GM19438 (cell line): ENCODE measurements around the gene CD300H.

Experiments
- ATAC-seq: cut with Tn5 transposase; IDR thresholded peaks from one replicate; pipeline ENCODE4 v1.9.1; 2021; ENCODE audit warnings: low read depth; ENCODE audit not compliant: unreplicated experiment

The CD300H gene

GRCh38 chr17:74552037-74552436, 15.3 kb downstream of the CD300H start:
- no peak for ATAC-seq

GRCh38 chr17:74550602-74551001, 16.7 kb downstream of the CD300H start:
- ATAC-seq, result no peak

DNA sequence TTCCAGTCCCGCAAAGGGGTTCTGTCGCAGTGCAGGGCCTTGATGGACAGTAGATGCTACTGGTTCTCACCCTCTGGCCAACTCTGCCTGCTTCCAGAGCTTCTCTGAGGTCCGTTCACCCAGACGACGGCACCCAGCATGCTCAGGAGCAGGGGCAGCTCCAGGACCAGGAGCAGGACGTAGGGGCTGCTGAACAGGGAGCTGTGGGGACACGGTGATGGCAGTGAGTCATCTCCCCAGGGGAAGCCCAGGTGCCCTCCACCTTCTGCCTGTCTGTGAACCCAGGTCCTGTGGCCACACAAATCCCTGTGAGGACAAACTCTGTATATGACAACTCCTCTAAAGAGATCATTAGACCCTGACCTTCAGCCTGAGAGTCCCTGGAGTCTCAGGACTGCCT, 18.0 kb downstream of the CD300H start:
- no peak for ATAC-seq

DNA sequence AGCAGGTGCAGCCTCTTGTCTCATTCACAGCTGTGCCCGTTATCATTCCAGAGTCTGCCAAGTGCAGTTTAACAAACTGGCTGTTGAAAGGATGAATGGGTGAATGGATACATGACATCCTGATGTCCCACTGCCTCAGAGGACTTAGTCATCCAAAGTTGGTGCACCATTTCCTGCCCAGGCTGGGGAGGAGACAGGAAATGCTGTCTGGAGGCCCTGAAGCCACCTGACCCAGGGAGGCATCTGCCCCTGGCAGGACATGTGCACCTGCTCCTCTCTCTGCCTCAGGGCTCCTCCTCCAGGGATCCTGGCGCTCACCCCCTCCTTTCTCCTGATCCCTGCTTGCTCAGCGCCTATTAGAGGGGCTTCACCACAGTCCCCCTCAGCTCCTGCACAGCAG, 19.6 kb downstream of the CD300H start:
- no peak for ATAC-seq

- no peak for ATAC-seq
Measured at GRCh38 chr17:74547264-74547663, 20.0 kb downstream of the CD300H start.

GRCh38 chr17:74546586-74546985, 20.7 kb downstream of the CD300H start:
- ATAC-seq, result no peak

GRCh38 chr17:74545843-74546230, 21.5 kb downstream of the CD300H start, which contains the start of gene CD300C:
TSS of gene CD300C (minus strand) at chr17:74546115. CDS start at chr17:74545782, 333 bp downstream.
- ATAC-seq, result no peak

GRCh38 chr17:74544991-74545842, 22.1 kb downstream of the CD300H start:
- no peak for ATAC-seq

DNA sequence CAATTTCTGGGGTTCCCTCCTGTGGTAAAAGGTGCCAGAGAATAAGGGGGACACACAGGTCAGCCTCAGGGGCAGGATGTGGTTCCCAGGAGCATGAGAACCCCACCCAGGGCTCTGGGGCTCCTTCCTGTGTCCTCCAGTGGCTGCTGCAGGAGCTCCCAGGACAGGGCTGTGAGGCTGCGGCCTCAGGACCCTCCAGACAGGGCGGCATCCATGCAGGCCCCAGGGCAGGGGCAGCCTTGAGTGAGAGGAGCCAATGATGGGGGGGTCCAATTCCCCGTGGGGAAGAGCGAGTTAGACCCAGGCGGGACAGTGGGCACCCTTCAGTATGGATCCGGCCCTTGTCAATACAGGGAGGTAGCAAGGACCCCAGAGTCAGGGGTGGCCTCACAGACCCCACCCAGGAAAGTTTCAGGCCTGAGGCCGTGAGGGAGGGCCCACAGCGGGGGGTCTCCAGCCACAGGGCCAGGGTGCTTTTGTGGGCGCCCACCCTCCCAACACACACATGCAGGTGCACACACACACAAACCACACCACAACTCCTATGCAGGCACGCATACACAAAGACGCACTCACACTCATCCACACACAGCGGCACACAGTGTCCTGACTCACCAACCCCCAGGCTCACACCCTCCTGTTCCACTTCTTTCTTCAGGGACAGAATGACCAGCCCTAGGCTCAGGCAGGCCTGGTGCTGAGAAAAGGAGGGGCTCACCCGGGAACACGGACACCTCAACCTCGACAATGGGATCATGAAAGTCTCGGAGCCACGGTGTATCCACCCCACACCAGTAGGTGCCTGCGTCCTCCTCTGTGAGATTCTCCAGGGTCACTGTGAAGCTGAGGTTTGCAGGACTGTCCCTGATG, 23.2 kb downstream of the CD300H start:
- no peak for ATAC-seq

DNA sequence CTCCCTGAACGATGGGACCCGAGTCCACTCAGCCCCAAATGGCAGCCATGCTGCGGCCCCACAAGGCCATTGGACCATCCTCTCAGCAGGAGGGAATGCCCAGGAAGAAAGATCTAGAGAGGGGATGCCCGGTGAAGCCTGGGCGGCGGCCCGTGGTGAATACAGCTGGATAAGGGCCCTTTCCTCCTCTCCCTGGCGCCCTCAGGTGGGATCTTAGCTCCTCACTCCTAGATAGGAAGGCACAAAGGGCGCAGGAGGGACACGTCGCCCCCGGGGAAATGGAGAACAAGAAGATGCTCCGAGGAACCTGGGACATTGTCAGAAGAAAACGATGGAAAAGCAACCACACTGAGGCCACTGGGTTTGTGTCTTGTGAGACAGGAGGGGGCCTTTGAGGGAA, 23.9 kb downstream of the CD300H start:
- ATAC-seq, result no peak

GRCh38 chr17:74542727-74543383, 24.5 kb downstream of the CD300H start:
- no peak for ATAC-seq

GRCh38 chr17:74542166-74542565, 25.1 kb downstream of the CD300H start:
- ATAC-seq, result no peak

DNA sequence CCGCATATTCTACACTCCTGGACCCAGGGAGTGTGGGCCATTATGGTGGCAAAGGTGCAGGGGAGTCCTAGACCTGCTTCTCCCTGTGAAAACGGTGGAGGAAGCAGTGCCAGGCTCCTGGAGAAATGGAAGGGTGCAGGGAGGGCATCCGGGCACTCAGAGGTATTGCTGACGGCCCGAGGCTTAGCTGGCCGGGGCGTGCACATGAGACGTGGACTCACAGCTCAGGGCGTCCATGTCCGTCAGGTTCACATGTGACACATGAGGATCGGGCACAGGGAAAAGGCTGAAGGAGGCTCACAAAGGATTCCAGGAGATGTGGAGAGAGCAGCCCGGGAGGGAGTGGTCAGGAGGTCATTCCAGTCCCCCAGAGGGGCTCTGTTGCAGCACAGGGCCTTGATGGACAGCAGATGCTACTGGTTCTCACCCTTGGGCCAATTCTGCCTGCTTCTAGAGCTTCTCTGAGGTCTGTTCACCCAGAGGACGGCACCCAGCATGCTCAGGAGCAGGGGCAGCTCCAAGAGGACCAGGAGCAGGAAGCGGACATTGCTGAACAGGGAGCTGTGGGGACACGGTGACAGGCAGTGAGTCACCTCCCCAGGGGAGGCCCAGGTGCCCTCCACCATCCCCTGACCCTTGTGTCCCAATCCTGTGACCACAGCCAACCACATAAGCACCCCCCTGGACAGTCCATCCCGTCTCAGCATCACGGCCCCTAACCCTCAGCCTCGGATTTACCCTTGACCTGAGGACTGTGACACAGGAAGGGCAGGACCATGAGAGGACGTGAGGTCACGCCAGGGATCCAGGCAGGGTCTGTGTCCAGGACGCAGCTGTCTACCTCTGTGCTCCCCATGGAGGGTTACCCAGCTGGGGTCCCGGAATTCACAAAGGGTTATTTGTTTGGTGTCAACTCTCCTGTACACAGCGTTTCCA, 25.9 kb downstream of the CD300H start:
- no peak for ATAC-seq

DNA sequence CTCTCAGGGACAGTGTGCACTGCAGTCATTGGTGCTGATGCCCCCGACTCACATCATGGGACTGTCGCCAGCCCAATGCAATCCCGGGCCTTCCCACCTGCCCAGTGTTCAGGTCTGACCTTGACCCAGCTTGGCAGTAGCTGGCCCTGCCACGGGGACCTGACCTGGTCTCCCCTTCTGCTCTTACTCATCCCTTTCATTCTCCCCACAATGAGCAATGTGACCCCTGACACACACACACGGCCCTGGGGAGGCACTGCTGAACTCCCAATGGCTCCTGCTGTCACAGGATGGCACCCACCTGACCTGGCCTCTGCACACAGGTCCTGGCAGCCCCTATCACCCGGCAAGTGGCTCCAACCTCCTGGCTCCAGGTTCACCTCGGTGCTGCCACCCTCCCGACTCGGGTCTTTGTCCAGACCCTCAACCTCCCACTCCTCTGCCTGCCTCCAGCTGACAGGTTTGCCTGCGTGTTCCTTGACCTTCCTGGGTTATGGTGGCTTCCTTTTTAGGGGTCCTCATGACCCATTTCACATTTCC, 28.0 kb downstream of the CD300H start:
- ATAC-seq, result no peak

GRCh38 chr17:74536890-74537289, 30.4 kb downstream of the CD300H start:
- ATAC-seq, result no peak

DNA sequence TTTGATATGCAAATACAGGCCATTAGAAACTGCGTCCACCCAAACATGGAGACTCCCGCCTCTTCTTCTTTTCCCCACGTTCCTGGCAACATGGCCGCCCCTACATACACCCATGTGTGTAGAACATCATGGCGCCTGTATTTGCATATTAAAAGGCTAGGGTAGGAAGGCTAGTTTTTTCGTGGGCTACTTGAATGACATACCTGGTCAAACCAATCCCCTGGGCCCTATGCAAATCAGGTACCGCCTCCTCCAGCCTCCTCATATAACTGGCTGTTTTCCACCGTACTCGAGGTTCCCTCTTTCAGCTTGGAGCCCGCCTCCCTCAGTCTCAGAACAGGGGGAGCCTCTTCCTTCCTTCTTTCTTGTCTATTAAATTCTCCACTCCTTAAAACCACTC, 35.2 kb downstream of the CD300H start:
- ATAC-seq, result no peak

GRCh38 chr17:74531231-74531761, 36.0 kb downstream of the CD300H start, which contains the start of gene CD300LB:
TSS of gene CD300LB (minus strand) at chr17:74531475. CDS start at chr17:74531350, 125 bp downstream.
- ATAC-seq, result no peak

DNA sequence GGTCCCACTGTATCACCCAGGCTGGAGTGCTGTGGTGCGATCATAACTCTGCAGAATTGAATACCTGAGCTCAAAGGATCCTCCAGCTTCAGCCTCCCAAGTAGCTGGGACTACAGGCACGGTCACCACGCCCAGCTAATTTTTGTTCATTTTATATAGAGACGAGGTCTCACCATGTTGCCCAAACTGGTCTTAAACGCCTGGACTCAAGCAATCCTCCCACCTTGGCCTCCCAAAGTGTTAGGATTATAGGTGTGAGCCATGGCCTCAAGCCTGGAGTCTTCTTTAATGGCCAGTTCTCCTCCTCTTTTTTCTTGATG, 36.5 kb downstream of the CD300H start:
- no peak for ATAC-seq

- no peak for ATAC-seq
Measured at GRCh38 chr17:74529243-74529642, 38.1 kb downstream of the CD300H start.
